ENCODE measurements around the gene CFAP77.

DNA sequence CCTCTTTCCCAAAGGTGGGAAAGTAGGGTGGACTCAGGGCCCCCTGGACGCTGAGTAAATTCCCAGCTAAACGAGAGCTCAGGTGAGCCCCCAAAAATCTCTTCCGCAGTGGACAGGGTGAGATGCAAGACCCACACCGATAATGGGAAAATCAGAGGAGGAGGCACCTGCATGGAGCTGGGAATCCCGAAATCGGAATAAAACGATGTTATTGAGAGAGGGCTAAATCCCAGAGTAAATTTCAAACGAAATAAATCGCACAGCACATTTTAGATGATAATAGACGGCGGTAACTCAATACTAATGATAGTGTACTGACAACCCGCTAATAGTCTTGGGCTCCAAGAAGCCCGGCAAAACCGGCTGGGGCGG lies 169.4 kb downstream of the CFAP77 start:
- TF ChIP-seq, protein P1, sequence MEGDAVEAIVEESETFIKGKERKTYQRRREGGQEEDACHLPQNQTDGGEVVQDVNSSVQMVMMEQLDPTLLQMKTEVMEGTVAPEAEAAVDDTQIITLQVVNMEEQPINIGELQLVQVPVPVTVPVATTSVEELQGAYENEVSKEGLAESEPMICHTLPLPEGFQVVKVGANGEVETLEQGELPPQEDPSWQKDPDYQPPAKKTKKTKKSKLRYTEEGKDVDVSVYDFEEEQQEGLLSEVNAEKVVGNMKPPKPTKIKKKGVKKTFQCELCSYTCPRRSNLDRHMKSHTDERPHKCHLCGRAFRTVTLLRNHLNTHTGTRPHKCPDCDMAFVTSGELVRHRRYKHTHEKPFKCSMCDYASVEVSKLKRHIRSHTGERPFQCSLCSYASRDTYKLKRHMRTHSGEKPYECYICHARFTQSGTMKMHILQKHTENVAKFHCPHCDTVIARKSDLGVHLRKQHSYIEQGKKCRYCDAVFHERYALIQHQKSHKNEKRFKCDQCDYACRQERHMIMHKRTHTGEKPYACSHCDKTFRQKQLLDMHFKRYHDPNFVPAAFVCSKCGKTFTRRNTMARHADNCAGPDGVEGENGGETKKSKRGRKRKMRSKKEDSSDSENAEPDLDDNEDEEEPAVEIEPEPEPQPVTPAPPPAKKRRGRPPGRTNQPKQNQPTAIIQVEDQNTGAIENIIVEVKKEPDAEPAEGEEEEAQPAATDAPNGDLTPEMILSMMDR (IDR thresholded peaks at IDR 0.05) = no peak
- no peak for TF ChIP-seq POLR2A (IDR thresholded peaks at IDR 0.05)
